NCI-H128 (cell line): ENCODE data around the gene FBXW2.

Experiments used
- DNase-seq: peaks from one replicate; lab custom pipeline; 2025; ENCODE audit not compliant: unreplicated experiment; lab: John Stamatoyannopoulos, UW

Gene FBXW2

DNA sequence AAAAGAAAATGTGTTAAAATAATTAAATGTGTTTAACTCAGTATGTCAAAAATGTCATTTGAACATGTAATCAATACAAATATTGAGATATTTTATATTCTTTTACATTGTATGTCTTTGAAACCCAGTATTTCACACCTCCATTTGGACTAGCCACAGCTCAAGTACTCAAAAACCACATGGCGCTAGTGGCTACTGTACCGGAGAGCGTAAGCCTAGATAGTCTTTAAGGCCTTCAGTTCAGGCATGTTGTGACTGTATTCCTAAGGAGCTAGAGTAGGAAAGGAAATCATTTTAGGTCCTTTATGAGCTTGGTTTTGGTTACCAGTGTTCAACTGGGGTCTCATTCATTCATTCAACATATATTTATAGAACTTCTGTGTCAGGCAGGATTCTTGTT lies 12.8 kb downstream of the FBXW2 start:
- no peak for DNase-seq

DNA sequence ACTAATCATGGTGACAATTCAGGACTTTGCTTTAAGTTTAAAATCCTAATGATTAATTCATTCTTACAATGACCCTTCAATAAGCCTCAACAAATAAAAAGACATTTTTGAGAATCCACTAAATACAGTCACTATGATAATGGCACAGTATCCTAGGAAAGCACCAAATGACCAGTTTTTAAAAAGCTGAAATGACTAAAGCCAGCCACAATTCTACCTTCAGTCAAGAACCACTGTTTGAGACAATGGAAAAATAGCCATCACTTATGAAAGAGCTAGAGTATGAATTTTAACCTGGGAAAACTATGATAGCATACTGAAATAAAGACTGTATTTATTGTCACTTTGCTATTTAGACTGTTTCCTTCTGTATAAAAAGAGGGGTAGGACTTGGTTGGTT lies 14.0 kb downstream of the FBXW2 start:
- no peak for DNase-seq

DNA sequence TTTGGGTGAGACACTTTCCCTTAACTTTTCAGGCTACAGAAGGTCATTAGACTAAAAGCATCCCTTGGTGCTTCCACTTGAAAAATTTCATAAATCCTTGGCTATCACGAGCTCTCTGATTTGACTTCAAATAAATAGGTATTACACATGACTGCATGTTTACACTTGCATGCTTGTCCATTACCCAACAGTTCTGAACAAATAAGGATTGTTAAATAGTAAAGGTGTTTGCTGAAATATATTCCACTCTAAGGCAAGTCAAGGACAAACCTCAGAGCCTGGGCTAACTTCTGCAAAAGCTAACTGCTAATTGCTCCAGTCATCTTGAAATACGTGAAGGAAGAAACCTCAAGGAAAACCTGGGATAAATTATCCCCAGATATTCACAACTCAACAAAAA lies 14.5 kb downstream of the FBXW2 start:
- DNase-seq = no peak

DNA sequence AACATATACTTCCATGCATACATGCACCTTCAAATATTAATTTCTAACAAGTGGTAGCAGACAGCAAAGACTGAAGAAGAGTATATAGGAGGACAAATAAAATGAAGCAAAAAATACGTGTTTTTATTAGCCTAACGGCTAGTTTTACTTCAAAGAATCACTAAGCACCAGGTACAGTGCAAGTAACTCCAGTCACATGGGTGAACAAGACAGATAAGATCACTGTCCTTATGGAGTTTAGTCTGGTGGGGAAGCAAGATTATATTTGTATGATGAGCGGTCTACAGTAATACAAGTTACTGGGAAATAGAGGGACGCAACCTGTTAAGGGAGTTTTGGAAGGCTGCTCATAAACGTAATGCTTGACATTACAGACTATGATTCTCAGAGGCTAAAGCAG lies 16.0 kb downstream of the FBXW2 start:
- DNase-seq = no peak

DNA sequence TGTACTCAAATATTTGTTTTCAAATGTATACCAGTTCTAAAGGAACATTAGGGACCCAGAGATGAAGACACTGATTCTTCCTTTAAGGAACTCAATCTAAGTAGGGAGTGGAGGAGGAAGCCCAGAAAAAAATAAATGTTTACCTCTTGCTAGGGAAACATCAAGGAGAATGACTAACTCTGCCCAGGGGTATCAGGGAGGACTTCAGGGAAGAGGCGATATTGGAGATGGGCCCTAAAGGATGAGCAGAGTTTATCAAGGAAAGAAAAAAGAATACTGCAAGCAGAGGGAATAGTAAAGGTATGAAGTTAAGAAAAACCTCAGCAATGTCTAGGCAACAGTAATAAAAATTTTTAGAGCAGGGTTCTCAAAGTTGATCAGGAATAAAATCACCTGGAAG lies 16.4 kb downstream of the FBXW2 start:
- DNase-seq = no peak

- DNase-seq = no peak
Measured at GRCh38 chr9:120775859-120776258, 17.4 kb downstream of the FBXW2 start.

DNA sequence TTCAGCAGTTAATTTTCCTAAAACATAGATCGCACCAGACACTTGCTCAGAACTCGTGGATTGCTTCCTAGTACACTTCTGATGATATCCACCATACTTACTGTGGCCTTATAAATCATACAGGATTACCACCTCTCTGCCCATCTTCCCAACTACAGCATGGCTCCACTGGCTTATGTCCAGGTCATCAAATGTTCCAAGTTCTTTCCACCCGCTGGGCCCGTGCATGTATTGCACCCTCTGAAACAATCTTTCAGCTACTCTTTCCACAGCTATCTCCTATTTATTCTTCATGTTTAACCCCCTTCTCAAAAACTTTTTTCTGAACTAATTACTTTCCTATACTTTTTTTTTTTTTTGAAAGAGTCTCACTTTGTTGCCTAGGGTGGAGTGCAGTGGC lies 18.5 kb downstream of the FBXW2 start:
- no peak for DNase-seq

GRCh38 chr9:120773256-120773655 lies 20.0 kb downstream of the FBXW2 start:
- no peak for DNase-seq

DNA sequence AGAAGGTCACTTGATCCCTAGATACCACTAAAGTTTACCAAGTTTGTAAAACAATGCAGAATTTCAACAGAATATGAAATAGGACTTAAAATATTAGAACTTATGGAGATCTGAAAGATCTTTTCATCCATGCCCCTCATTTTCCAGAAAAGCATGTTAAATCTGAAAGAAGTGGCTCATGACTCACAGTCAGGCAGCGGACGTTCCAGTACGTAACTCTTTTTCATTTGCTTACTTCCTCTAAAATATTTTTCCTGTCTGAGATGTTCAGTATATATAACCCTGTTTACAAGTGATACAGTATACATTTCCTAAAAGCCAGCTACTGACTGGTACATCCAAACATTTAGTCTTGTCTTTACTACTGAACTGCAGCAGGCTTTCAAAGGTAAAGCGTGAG lies 22.3 kb downstream of the FBXW2 start:
- DNase-seq = no peak

GRCh38 chr9:120768886-120769285 lies 24.3 kb downstream of the FBXW2 start:
- DNase-seq = no peak

- no peak for DNase-seq
Measured at GRCh38 chr9:120768247-120768646, 25.0 kb downstream of the FBXW2 start.

- DNase-seq = no peak
Measured at GRCh38 chr9:120767451-120767850, 25.8 kb downstream of the FBXW2 start.

GRCh38 chr9:120765910-120766425 lies 27.2 kb downstream of the FBXW2 start:
- no peak for DNase-seq

GRCh38 chr9:120764476-120764875 lies 28.7 kb downstream of the FBXW2 start:
- no peak for DNase-seq

- no peak for DNase-seq
Measured at GRCh38 chr9:120761006-120761405, 32.2 kb downstream of the FBXW2 start.

GRCh38 chr9:120759755-120760400 lies 33.3 kb downstream of the FBXW2 start:
- DNase-seq = no peak

DNA sequence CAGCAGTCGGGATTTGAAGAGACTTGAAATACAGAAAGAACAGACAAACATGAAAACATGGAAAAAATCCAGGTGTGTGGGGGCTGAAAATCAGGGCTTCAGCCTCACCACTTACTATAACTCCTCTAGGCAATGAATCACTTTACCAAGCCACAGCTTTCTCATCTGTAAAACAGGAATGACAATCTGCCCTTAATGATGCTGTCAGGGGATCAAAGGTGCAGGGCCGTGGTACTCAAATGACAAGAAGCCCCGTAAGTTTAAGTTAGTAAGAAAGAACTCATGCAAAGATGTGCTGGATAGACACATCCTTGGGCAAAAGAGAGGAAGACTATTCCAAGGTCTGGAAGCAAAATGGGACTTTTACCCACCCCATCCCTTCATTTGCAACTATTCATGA lies 34.7 kb downstream of the FBXW2 start:
- DNase-seq = no peak

GRCh38 chr9:120757026-120757913 lies 35.9 kb downstream of the FBXW2 start:
- DNase-seq = no peak

- no peak for DNase-seq
Measured at GRCh38 chr9:120756531-120756930, 36.7 kb downstream of the FBXW2 start.

DNA sequence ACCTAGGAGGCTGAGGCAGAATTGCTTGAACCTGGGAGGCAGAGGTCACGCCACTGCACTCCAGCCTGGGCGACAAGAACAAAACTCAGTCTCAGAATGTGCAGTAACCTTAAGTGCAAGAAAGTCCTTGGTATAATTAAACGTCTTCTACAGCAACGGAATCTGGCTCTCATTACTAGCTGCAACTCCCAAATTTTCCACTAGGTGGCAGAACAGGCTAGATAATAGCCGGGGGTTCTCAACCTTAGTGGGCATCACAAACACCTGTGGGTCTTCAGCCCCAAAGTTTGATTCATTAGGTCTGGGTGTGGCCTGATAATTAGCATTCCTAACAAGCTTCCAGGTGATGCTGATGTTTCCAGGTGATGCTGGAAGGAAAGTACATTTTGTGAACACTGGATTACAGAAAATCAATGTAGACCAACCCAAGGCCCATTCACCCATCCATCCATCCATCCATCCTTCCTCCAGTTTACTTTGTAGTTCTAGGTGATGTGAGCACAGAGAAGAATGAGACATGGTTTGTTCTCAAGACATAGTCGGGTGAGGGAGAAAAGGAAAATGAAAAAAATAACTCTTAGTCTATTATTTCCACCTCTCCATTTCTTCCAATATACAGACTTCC lies 37.3 kb downstream of the FBXW2 start:
- peak; percentile 37 for DNase-seq

DNA sequence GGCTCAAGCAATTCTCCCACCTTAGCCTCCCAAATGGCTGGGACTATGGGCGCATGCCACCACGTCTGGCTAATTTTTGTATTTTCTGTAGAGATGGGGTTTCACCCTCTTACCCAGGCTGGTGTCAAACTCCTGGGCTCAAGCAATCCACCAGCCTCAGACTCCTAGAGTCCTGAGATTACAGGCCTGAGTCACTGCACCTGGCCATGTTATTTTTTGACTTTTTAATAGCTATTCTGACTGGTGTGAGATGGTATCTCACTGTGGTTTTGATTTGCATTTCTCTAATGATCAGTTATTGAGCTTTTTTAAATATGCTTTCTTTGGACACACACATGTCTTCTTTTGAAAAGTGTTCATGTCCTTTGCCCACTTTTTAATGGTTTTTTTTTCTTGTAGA lies 38.2 kb downstream of the FBXW2 start:
- no peak for DNase-seq

DNA sequence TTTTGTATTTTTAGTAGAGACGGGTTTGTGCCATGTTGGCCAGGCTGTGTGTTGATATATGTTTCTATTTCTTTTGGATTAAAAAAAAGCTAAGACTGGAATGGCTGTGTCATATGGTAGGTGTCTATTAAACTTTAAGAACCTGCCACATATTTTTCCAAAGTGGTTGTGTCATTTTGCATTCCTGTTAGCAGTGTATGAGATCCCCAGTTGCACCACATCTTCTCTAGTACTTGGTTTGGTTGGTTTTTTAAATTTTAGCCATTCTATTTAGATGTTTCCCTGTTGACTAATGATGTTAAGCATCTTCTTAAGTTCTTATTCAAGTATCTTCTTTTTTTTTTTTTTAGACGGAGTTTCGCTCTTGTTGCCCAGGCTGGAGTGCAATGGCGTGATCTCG lies 42.8 kb downstream of the FBXW2 start:
- DNase-seq = no peak
